Gastrocnemius medialis (tissue), 4 donors: Measurements from ENCODE around the gene SFT2D1. TPM values are rescaled to one million over a fixed set of nuclear protein-coding genes. Genes with fewer than 3 reads are reported as not detected.

ENCODE experiments used
- ATAC-seq, 2 donors: fragments of 150-250 bp; one replicate each; pipeline ENCODE4 v1.9.1; 2016
- DNase-seq, 2 donors: peaks; one replicate each; pipeline ENCODE4 v3.0.0-alpha.2; 2019
- H3K27ac ChIP-seq, 4 donors: fragments of 200-600 bp; sonication (generic); 1 replicate in 1 of 4; 2 replicates in 3 of 4; pipeline ENCODE4 v1.5.1; 2016 to 2018; ENCODE audit warnings: mild to moderate bottlenecking in 2 of 4, moderate library complexity in 1 of 4
- H3K27me3 ChIP-seq, 3 donors: fragments of 200-600 bp; sonication (generic) in 2 of 3; 1 replicate in 1 of 3; 2 replicates in 2 of 3; pipeline versions ENCODE4 v1.5.1 to v1.6.0; 2016 to 2019; ENCODE audit warnings: mild to moderate bottlenecking in 1 of 3, moderate library complexity in 1 of 3
- H3K36me3 ChIP-seq, 2 donors: fragments of 200-600 bp; sonication (generic) in 1 of 2; one replicate each; pipeline ENCODE4 v1.5.1; 2017 to 2018
- H3K4me1 ChIP-seq, 2 donors: fragments of 200-600 bp; sonication (generic) in 1 of 2; one replicate each; pipeline ENCODE4 v1.5.1; 2016 to 2017; ENCODE audit warnings: mild to moderate bottlenecking in 2 of 2
- H3K4me3 ChIP-seq, 4 donors: fragments of 200-600 bp; sonication (generic) in 3 of 4; 1 replicate in 1 of 4; 2 replicates in 3 of 4; pipeline ENCODE4 v1.5.1; 2016 to 2019; ENCODE audit warnings: mild to moderate bottlenecking in 2 of 4
- H3K9me3 ChIP-seq, 3 donors: fragments of 200-600 bp; sonication (generic) in 2 of 3; 1 replicate in 1 of 3; 2 replicates in 2 of 3; pipeline ENCODE4 v1.5.1; 2016 to 2019
- CTCF ChIP-seq, 5 experiments: fragments of 450-650 bp in 3 of 5; fragments of 200-600 bp in 2 of 5; sonication (generic) in 2 of 5; IDR thresholded peaks in 4 of 5; conservative IDR thresholded peaks in 1 of 5; 1 replicate in 4 of 5; 2 replicates in 1 of 5; pipeline ENCODE4 v1.5.1; 2016 to 2019; ENCODE audit warnings: antibody characterized with exemption in 5 of 5, mild to moderate bottlenecking in 3 of 5, moderate library complexity in 3 of 5
- POLR2A ChIP-seq, 2 donors: fragments of 450-650 bp; IDR thresholded peaks; one replicate each; pipeline ENCODE4 v1.6.1; 2017; ENCODE audit warnings: antibody characterized with exemption in 2 of 2, mild to moderate bottlenecking in 2 of 2, moderate library complexity in 2 of 2
- in situ Hi-C, 4 donors: fragments of 200-750 bp; cut with MboI; loops; one replicate each; pipeline versions ENCODE4 v1.15.0 to v1.8.0; 2017; ENCODE audit warnings: low sequenced_read_pairs in 4 of 4
- intact Hi-C: fragments of 100-400 bp; cut with DNase I; formaldehyde crosslinking; loops from one replicate; pipeline ENCODE4 v1.15.1; 2023; ENCODE audit warnings: low total_unique reads
- total RNA-seq, 4 donors: library from RNA; depleted of rRNA; stranded (reverse); fragments of >200 nt; gene quantifications; one replicate each; pipeline versions ENCODE4 v1.1.0 to v1.2.3, GENCODE V29; 2016

SFT2D1 gene
- total RNA-seq, 4 donors from 2014 or later: 14.1 to 29.0 (median 16.8) TPM

- no peak overlapping the region for H3K4me3 ChIP-seq
- H3K27me3 ChIP-seq: no peaks in the 10 kb centered on the region
- no peaks in the 10 kb centered on the region for H3K36me3 ChIP-seq
- H3K27ac ChIP-seq: peak overlapping the region; percentile 37 to 67 (median 56)
- intact Hi-C loops (loop anchor here (1.0 to 5.0 kb wide), 2 partner anchors 22 to 332 kb away; partner anchors contain the start of gene MPC1), in situ Hi-C loops (no loop called here)
- no peaks in the 10 kb centered on the region for H3K9me3 ChIP-seq
- ATAC-seq (peak; percentile 26 to 53), DNase-seq (peak in 1 of 2 donors; percentile 24)
- no peak for TF ChIP-seq POLR2A (IDR thresholded peaks at IDR 0.05)
- no peak for TF ChIP-seq CTCF (IDR thresholded peaks at IDR 0.05 in 4 of 5, conservative IDR thresholded peaks at IDR 0.05 in 1 of 5)
- H3K4me1 ChIP-seq: peaks cover 33 to 34% of the 10 kb centered on the region in 2 donors
Measured at GRCh38 chr6:166360243-166361076, 18.1 kb upstream of the SFT2D1 start.

- H3K9me3 ChIP-seq: no peaks in the 10 kb centered on the region
- H3K27ac ChIP-seq: no peak overlapping the region
- H3K4me1 ChIP-seq: peaks cover 5 to 11% of the 10 kb centered on the region in 2 donors
- no peak for ATAC-seq
- intact Hi-C loops (no loop called here), in situ Hi-C loops (no loop called here)
- DNase-seq: no peak
- H3K27me3 ChIP-seq: no peaks in the 10 kb centered on the region
- TF ChIP-seq POLR2A (IDR thresholded peaks at IDR 0.05) (no peak), CTCF (IDR thresholded peaks at IDR 0.05 in 4 of 5, conservative IDR thresholded peaks at IDR 0.05 in 1 of 5) (no peak)
- H3K36me3 ChIP-seq: no peaks in the 10 kb centered on the region
- no peak overlapping the region for H3K4me3 ChIP-seq
Measured at GRCh38 chr6:166355552-166355951, 13.2 kb upstream of the SFT2D1 start.

- Histone ChIP-seq H3K4me1 (peaks cover 0 to 7% of the 10 kb centered on the region in 2 donors), H3K27me3 (no peaks in the 10 kb centered on the region), H3K27ac (no peak overlapping the region), H3K4me3 (no peak overlapping the region), H3K9me3 (no peaks in the 10 kb centered on the region), H3K36me3 (no peaks in the 10 kb centered on the region)
- intact Hi-C loops (no loop called here), in situ Hi-C loops (no loop called here)
- DNase-seq (no peak), ATAC-seq (no peak)
- TF ChIP-seq CTCF (IDR thresholded peaks at IDR 0.05 in 4 of 5, conservative IDR thresholded peaks at IDR 0.05 in 1 of 5): no peak
- no peak for TF ChIP-seq POLR2A (IDR thresholded peaks at IDR 0.05)
Measured at GRCh38 chr6:166354965-166355364, 12.6 kb upstream of the SFT2D1 start.

GRCh38 chr6:166354143-166354542, 11.8 kb upstream of the SFT2D1 start:
- no peak for TF ChIP-seq CTCF (IDR thresholded peaks at IDR 0.05 in 4 of 5, conservative IDR thresholded peaks at IDR 0.05 in 1 of 5)
- no peak for TF ChIP-seq POLR2A (IDR thresholded peaks at IDR 0.05)
- in situ Hi-C loops (no loop called here), intact Hi-C loops (no loop called here)
- H3K27ac ChIP-seq: no peak overlapping the region
- DNase-seq (no peak), ATAC-seq (no peak)
- H3K4me3 ChIP-seq: no peak overlapping the region
- H3K27me3 ChIP-seq: no peaks in the 10 kb centered on the region
- no peaks in the 10 kb centered on the region for H3K36me3 ChIP-seq
- peaks cover 0 to 7% of the 10 kb centered on the region in 2 donors for H3K4me1 ChIP-seq
- no peaks in the 10 kb centered on the region for H3K9me3 ChIP-seq
